Mesenchymal stem cell (in vitro differentiated cells and primary cell): Measurements from ENCODE around the gene NDUFAF5.

Experiments used
- DNase-seq: peaks from one replicate; pipeline ENCODE4 v3.0.0-alpha.2; 2013
- H2AFZ ChIP-seq: one replicate; pipeline ENCODE4 v1.6.1; 2013; ENCODE audit warnings: low read depth, mild to moderate bottlenecking, control low read depth, inconsistent platforms, low read length, moderate library complexity
- H2AK5ac ChIP-seq: 2 replicates; pipeline ENCODE4 v1.6.1; 2013; ENCODE audit warnings: low read length, moderate library complexity, mild to moderate bottlenecking, inconsistent platforms; ENCODE audit not compliant: severe bottlenecking
- H2BK120ac ChIP-seq: one replicate; pipeline ENCODE4 v1.6.1; 2013; ENCODE audit warnings: low read depth, mild to moderate bottlenecking, inconsistent platforms, low read length, moderate library complexity
- H2BK12ac ChIP-seq, 2 experiments: one replicate each; pipeline ENCODE4 v1.6.1; 2013; ENCODE audit warnings: inconsistent platforms in 2 of 2, low read length in 2 of 2, mild to moderate bottlenecking in 2 of 2, moderate library complexity in 2 of 2, control low read depth in 1 of 2
- H2BK15ac ChIP-seq: one replicate; pipeline ENCODE4 v1.6.1; 2013; ENCODE audit warnings: mild to moderate bottlenecking, low read depth, inconsistent platforms; ENCODE audit not compliant: poor library complexity, severe bottlenecking
- H2BK5ac ChIP-seq: 2 replicates; pipeline ENCODE4 v1.6.1; 2013; ENCODE audit warnings: low read depth, mild to moderate bottlenecking, low read length, control low read depth, inconsistent platforms; ENCODE audit not compliant: poor library complexity, severe bottlenecking
- H3K14ac ChIP-seq, 2 experiments: one replicate each; pipeline ENCODE4 v1.6.1; 2013; ENCODE audit warnings: inconsistent platforms in 2 of 2, low read length in 2 of 2, control low read depth in 1 of 2, mild to moderate bottlenecking in 1 of 2, moderate library complexity in 1 of 2
- H3K18ac ChIP-seq, 2 experiments: one replicate each; pipeline ENCODE4 v1.6.1; 2013; ENCODE audit warnings: inconsistent platforms in 2 of 2, low read length in 2 of 2, control low read depth in 1 of 2, low read depth in 1 of 2, mild to moderate bottlenecking in 1 of 2
- H3K23ac ChIP-seq, 2 experiments: one replicate each; pipeline ENCODE4 v1.6.1; 2013; ENCODE audit warnings: inconsistent platforms in 2 of 2, low read length in 2 of 2, mild to moderate bottlenecking in 2 of 2, moderate library complexity in 2 of 2, control low read depth in 1 of 2
- H3K27ac ChIP-seq: 2 replicates; pipeline ENCODE4 v1.5.1; 2013; ENCODE audit warnings: mild to moderate bottlenecking, moderate library complexity, low read length, control low read depth, inconsistent platforms; ENCODE audit not compliant: poor library complexity, severe bottlenecking
- H3K27me3 ChIP-seq, 2 experiments: 2 replicates each; pipeline versions ENCODE4 v1.6.1 to v1.7.0; 2013; ENCODE audit warnings: low read length in 2 of 2, mild to moderate bottlenecking in 2 of 2, moderate library complexity in 2 of 2, control low read depth in 1 of 2, inconsistent platforms in 1 of 2; ENCODE audit not compliant: control insufficient read depth in 1 of 2, insufficient read depth in 1 of 2
- H3K36me3 ChIP-seq, 2 experiments: 2 replicates each; pipeline versions ENCODE4 v1.6.1 to v1.7.0; 2013; ENCODE audit warnings: low read length in 2 of 2, control low read depth in 1 of 2, inconsistent platforms in 1 of 2, low read depth in 1 of 2, mild to moderate bottlenecking in 1 of 2; ENCODE audit not compliant: insufficient read depth in 2 of 2, control insufficient read depth in 1 of 2
- H3K4ac ChIP-seq, 2 experiments: one replicate each; pipeline ENCODE4 v1.6.1; 2013; ENCODE audit warnings: inconsistent platforms in 2 of 2, low read length in 2 of 2, mild to moderate bottlenecking in 2 of 2, moderate library complexity in 2 of 2, control low read depth in 1 of 2, low read depth in 1 of 2
- H3K4me1 ChIP-seq: 2 replicates; pipeline ENCODE4 v1.6.1; 2013; ENCODE audit warnings: low read depth, low read length, control low read depth; ENCODE audit not compliant: control insufficient read depth, insufficient read depth
- H3K4me2 ChIP-seq: 2 replicates; pipeline ENCODE4 v1.6.1; 2013; ENCODE audit warnings: low read length, mild to moderate bottlenecking, inconsistent platforms; ENCODE audit not compliant: poor library complexity, severe bottlenecking
- H3K4me3 ChIP-seq, 2 experiments: 2 replicates each; pipeline versions ENCODE4 v1.5.1 to v1.7.0; 2013; ENCODE audit warnings: low read length in 2 of 2, mild to moderate bottlenecking in 2 of 2, control low read depth in 1 of 2, low read depth in 1 of 2; ENCODE audit not compliant: insufficient read depth in 1 of 2
- H3K79me1 ChIP-seq: replicated peaks from 2 replicates; pipeline ENCODE4 v1.6.1; 2013; ENCODE audit warnings: mild to moderate bottlenecking, control low read depth, low read length, inconsistent platforms; ENCODE audit not compliant: poor library complexity, severe bottlenecking
- H3K9ac ChIP-seq: 2 replicates; pipeline ENCODE4 v1.7.0; 2013; ENCODE audit warnings: mild to moderate bottlenecking, low read length, moderate library complexity
- H3K9me3 ChIP-seq: 2 replicates; pipeline ENCODE4 v1.7.0; 2013; ENCODE audit warnings: mild to moderate bottlenecking, low read length; ENCODE audit not compliant: control insufficient read depth
- H4K8ac ChIP-seq: one replicate; pipeline ENCODE4 v1.6.1; 2013; ENCODE audit warnings: inconsistent platforms, mild to moderate bottlenecking, low read length, moderate library complexity
- H4K91ac ChIP-seq: one replicate; pipeline ENCODE4 v1.6.1; 2013; ENCODE audit warnings: mild to moderate bottlenecking, low read length, inconsistent platforms
- WGBS: methylation state at CpG from one replicate; pipeline ENCODE4 v1.1.7; 2013; ENCODE audit warnings: mixed read lengths; 5-methylcytosine and 5-hydroxymethylcytosine counted together

NDUFAF5 gene

GRCh38 chr20:13868331-13868730, 83.5 kb downstream of the NDUFAF5 start:
- H3K4me2 ChIP-seq: no peak overlapping the region
- H3K79me1 ChIP-seq: no peaks in the 10 kb centered on the region
- H3K23ac ChIP-seq: no peak overlapping the region
- H2BK120ac ChIP-seq: no peak overlapping the region
- H2AFZ ChIP-seq: no peak overlapping the region
- H3K9ac ChIP-seq: no peak overlapping the region
- H3K27me3 ChIP-seq: peaks cover 0 to 8% of the 10 kb centered on the region in 2 experiments
- H3K27ac ChIP-seq: no peak overlapping the region
- H3K9me3 ChIP-seq: no peaks in the 10 kb centered on the region
- WGBS: 82% methylated on average over 4 of the region's 4 CpGs
- no peak overlapping the region for H3K14ac ChIP-seq
- H3K4me1 ChIP-seq: no peaks in the 10 kb centered on the region
- no peak overlapping the region for H2BK15ac ChIP-seq
- no peaks in the 10 kb centered on the region for H3K36me3 ChIP-seq
- H4K8ac ChIP-seq: no peak overlapping the region
- no peak overlapping the region for H4K91ac ChIP-seq
- H3K4ac ChIP-seq: no peak overlapping the region
- no peak overlapping the region for H2BK12ac ChIP-seq
- H2BK5ac ChIP-seq: no peak overlapping the region
- no peak overlapping the region for H3K4me3 ChIP-seq
- DNase-seq: no peak
- no peak overlapping the region for H2AK5ac ChIP-seq
- H3K18ac ChIP-seq: no peak overlapping the region

- H2BK15ac ChIP-seq: no peak overlapping the region
- H3K4ac ChIP-seq: no peak overlapping the region
- H2BK5ac ChIP-seq: no peak overlapping the region
- H2BK120ac ChIP-seq: no peak overlapping the region
- no peak overlapping the region for H3K14ac ChIP-seq
- H3K4me3 ChIP-seq: no peak overlapping the region
- no peaks in the 10 kb centered on the region for H3K4me1 ChIP-seq
- 64% methylated on average over 3 of the region's 4 CpGs for WGBS
- H2AK5ac ChIP-seq: no peak overlapping the region
- H3K79me1 ChIP-seq: no peaks in the 10 kb centered on the region
- no peak overlapping the region for H4K8ac ChIP-seq
- peaks cover 0 to 8% of the 10 kb centered on the region in 2 experiments for H3K27me3 ChIP-seq
- no peaks in the 10 kb centered on the region for H3K36me3 ChIP-seq
- no peak overlapping the region for H3K27ac ChIP-seq
- no peak overlapping the region for H4K91ac ChIP-seq
- no peak overlapping the region for H2BK12ac ChIP-seq
- H3K23ac ChIP-seq: no peak overlapping the region
- no peak overlapping the region for H3K18ac ChIP-seq
- no peak for DNase-seq
- H3K4me2 ChIP-seq: no peak overlapping the region
- H3K9me3 ChIP-seq: no peaks in the 10 kb centered on the region
- H2AFZ ChIP-seq: no peak overlapping the region
- H3K9ac ChIP-seq: no peak overlapping the region
Measured at GRCh38 chr20:13870170-13870748, 85.4 kb downstream of the NDUFAF5 start.
